CD4-positive, CD25-positive, alpha-beta regulatory T cell (primary cell): Measurements from ENCODE around the gene PLD4. TPM values are rescaled to one million over a fixed set of nuclear protein-coding genes. Genes with fewer than 3 reads are reported as not detected.

Source experiments
- ATAC-seq, 2 donors: fragments of 150-1000 bp; cut with Tn5 transposase; one replicate each; pipeline ENCODE4 v1.10.0; 2021; ENCODE audit warnings: low read depth in 2 of 2, moderate number of reproducible peaks in 2 of 2, moderate library complexity in 1 of 2
- DNase-seq, 3 donors: peaks; one replicate each; pipeline versions ENCODE4 v3.0.0 to v3.0.0-alpha.2; 2012 to 2022; ENCODE audit warnings: mixed read lengths in 1 of 3
- H3K27ac ChIP-seq: one replicate; pipeline ENCODE4 v1.7.0; 2013; ENCODE audit warnings: mild to moderate bottlenecking, low read length; ENCODE audit not compliant: insufficient read depth, poor library complexity, severe bottlenecking
- H3K27me3 ChIP-seq: one replicate; pipeline ENCODE4 v1.7.0; 2013; ENCODE audit warnings: low read length; ENCODE audit not compliant: control insufficient read depth, insufficient read depth
- H3K36me3 ChIP-seq: one replicate; pipeline ENCODE4 v1.7.0; 2013; ENCODE audit warnings: mild to moderate bottlenecking, low read length, moderate library complexity; ENCODE audit not compliant: control insufficient read depth, insufficient read depth
- H3K4me1 ChIP-seq: 2 replicates; pipeline ENCODE4 v1.7.0; 2013; ENCODE audit warnings: mild to moderate bottlenecking, low read length; ENCODE audit not compliant: insufficient read depth, control insufficient read depth, poor library complexity, severe bottlenecking
- H3K4me3 ChIP-seq: one replicate; pipeline ENCODE4 v1.7.0; 2013; ENCODE audit warnings: low read depth, mild to moderate bottlenecking, low read length, moderate library complexity
- H3K9me3 ChIP-seq, 2 experiments: 1 replicate in 1 of 2; 2 replicates in 1 of 2; pipeline ENCODE4 v1.7.0; 2013; ENCODE audit warnings: low read length in 2 of 2, mild to moderate bottlenecking in 1 of 2, moderate library complexity in 1 of 2; ENCODE audit not compliant: control insufficient read depth in 2 of 2
- H3K27ac Mint-ChIP-seq, 3 donors: one replicate each; pipeline ENCODE4 v1.8.0; 2020 to 2022; ENCODE audit warnings: mild to moderate bottlenecking in 3 of 3, mixed read lengths in 3 of 3, moderate library complexity in 2 of 3
- H3K27me3 Mint-ChIP-seq: one replicate; pipeline ENCODE4 v1.8.0; 2022; ENCODE audit warnings: mild to moderate bottlenecking, mixed read lengths
- H3K36me3 Mint-ChIP-seq: one replicate; pipeline ENCODE4 v1.8.0; 2020; ENCODE audit warnings: mixed read lengths
- H3K4me1 Mint-ChIP-seq, 4 donors: one replicate each; pipeline ENCODE4 v1.8.0; 2020 to 2022; ENCODE audit warnings: mixed read lengths in 4 of 4, mild to moderate bottlenecking in 1 of 4
- H3K4me3 Mint-ChIP-seq, 4 donors: one replicate each; pipeline ENCODE4 v1.8.0; 2020 to 2022; ENCODE audit warnings: mild to moderate bottlenecking in 4 of 4, mixed read lengths in 4 of 4, moderate library complexity in 3 of 4
- H3K9me3 Mint-ChIP-seq, 7 donors: one replicate each; pipeline ENCODE4 v1.8.0; 2020 to 2022; ENCODE audit warnings: mixed read lengths in 7 of 7, mild to moderate bottlenecking in 3 of 7, moderate library complexity in 2 of 7
- polyA plus RNA-seq, 4 donors: library from polyadenylated mRNA; unstranded; fragments of 300-500 nt; fragmentation: Illumina TruSeq; gene quantifications; one replicate each; pipeline ENCODE4 v1.2.3, GENCODE V29; 2021
- total RNA-seq: library from RNA; stranded (reverse); gene quantifications from one replicate; pipeline ENCODE4 v1.2.3, GENCODE V29; 2022

Gene PLD4
- total and polyA plus RNA-seq, 5 donors from 2014 or later: 0.34 to 0.69 TPM; not detected in 3

GRCh38 chr14:104936361-104937155 is 11.9 kb downstream of the PLD4 start:
- DNase-seq: no peak
- H3K27me3 ChIP-seq: peaks cover 8% of the 10 kb centered on the region

GRCh38 chr14:104937161-104937560 is 12.5 kb downstream of the PLD4 start:
- Mint-ChIP-seq H3K27me3 (peaks cover 39% of the 10 kb centered on the region), H3K27ac (no peak overlapping the region), H3K9me3 (no peaks in the 10 kb centered on the region), H3K4me1 (peaks cover 0 to 6% (median 2%) of the 10 kb centered on the region in 4 donors), H3K4me3 (no peak overlapping the region), H3K36me3 (no peaks in the 10 kb centered on the region)
- ATAC-seq (no peak), DNase-seq (no peak)
- H3K4me1 ChIP-seq: peaks cover 4% of the 10 kb centered on the region
- H3K4me3 ChIP-seq: no peak overlapping the region
- no peaks in the 10 kb centered on the region for H3K9me3 ChIP-seq
- no peaks in the 10 kb centered on the region for H3K36me3 ChIP-seq
- H3K27ac ChIP-seq: no peak overlapping the region
- peaks cover 8% of the 10 kb centered on the region for H3K27me3 ChIP-seq

More at GRCh38 chr14:104936361-104937155, 11.9 kb downstream of the PLD4 start:
- H3K4me1 Mint-ChIP-seq: peaks cover 0 to 6% (median 2%) of the 10 kb centered on the region in 4 donors
- H3K4me1 ChIP-seq: peaks cover 4% of the 10 kb centered on the region
- no peaks in the 10 kb centered on the region for H3K36me3 Mint-ChIP-seq
- no peak overlapping the region for H3K4me3 ChIP-seq
- H3K36me3 ChIP-seq: no peaks in the 10 kb centered on the region
- H3K27me3 Mint-ChIP-seq: peaks cover 39% of the 10 kb centered on the region
- H3K27ac Mint-ChIP-seq: no peak overlapping the region
- H3K9me3 Mint-ChIP-seq: no peaks in the 10 kb centered on the region
- ATAC-seq: no peak
- no peaks in the 10 kb centered on the region for H3K9me3 ChIP-seq
- no peak overlapping the region for H3K4me3 Mint-ChIP-seq
- H3K27ac ChIP-seq: no peak overlapping the region

GRCh38 chr14:104937694-104938365 is 13.2 kb downstream of the PLD4 start:
- no peak overlapping the region for H3K4me3 ChIP-seq
- H3K27me3 Mint-ChIP-seq: peaks cover 39% of the 10 kb centered on the region
- H3K36me3 Mint-ChIP-seq: no peaks in the 10 kb centered on the region
- no peaks in the 10 kb centered on the region for H3K36me3 ChIP-seq
- peaks cover 2% of the 10 kb centered on the region for H3K4me1 ChIP-seq
- H3K27ac ChIP-seq: no peak overlapping the region
- H3K4me1 Mint-ChIP-seq: peaks cover 0 to 6% (median 2%) of the 10 kb centered on the region in 4 donors
- peaks cover 8% of the 10 kb centered on the region for H3K27me3 ChIP-seq
- H3K27ac Mint-ChIP-seq: no peak overlapping the region
- no peaks in the 10 kb centered on the region for H3K9me3 ChIP-seq
- H3K9me3 Mint-ChIP-seq: no peaks in the 10 kb centered on the region
- no peak for ATAC-seq
- no peak overlapping the region for H3K4me3 Mint-ChIP-seq
- no peak for DNase-seq

- peaks cover 8% of the 10 kb centered on the region for H3K27me3 ChIP-seq
- Mint-ChIP-seq H3K36me3 (no peaks in the 10 kb centered on the region), H3K27me3 (peaks cover 39% of the 10 kb centered on the region), H3K27ac (no peak overlapping the region), H3K4me1 (peaks cover 0 to 6% (median 2%) of the 10 kb centered on the region in 4 donors), H3K4me3 (no peak overlapping the region), H3K9me3 (no peaks in the 10 kb centered on the region)
- no peak for DNase-seq
- H3K36me3 ChIP-seq: no peaks in the 10 kb centered on the region
- ATAC-seq: no peak
- no peak overlapping the region for H3K27ac ChIP-seq
- no peaks in the 10 kb centered on the region for H3K4me1 ChIP-seq
- no peak overlapping the region for H3K4me3 ChIP-seq
- no peaks in the 10 kb centered on the region for H3K9me3 ChIP-seq
These were observed 13.8 kb downstream of the PLD4 start for GRCh38 chr14:104938436-104938835.

- Mint-ChIP-seq H3K27me3 (peaks cover 38% of the 10 kb centered on the region), H3K9me3 (no peaks in the 10 kb centered on the region), H3K4me3 (no peak overlapping the region), H3K27ac (no peak overlapping the region), H3K36me3 (no peaks in the 10 kb centered on the region), H3K4me1 (peaks cover 0 to 6% (median 2%) of the 10 kb centered on the region in 4 donors)
- Histone ChIP-seq H3K27me3 (peaks cover 8% of the 10 kb centered on the region), H3K4me1 (no peaks in the 10 kb centered on the region), H3K4me3 (no peak overlapping the region), H3K9me3 (no peaks in the 10 kb centered on the region), H3K27ac (no peak overlapping the region), H3K36me3 (no peaks in the 10 kb centered on the region)
- DNase-seq: no peak
- no peak for ATAC-seq
These were observed 14.3 kb downstream of the PLD4 start for GRCh38 chr14:104938960-104939359.

GRCh38 chr14:104939666-104940410 is 15.2 kb downstream of the PLD4 start:
- Mint-ChIP-seq H3K27ac (no peak overlapping the region), H3K36me3 (no peaks in the 10 kb centered on the region), H3K4me1 (peaks cover 0 to under 1% (median 0%) of the 10 kb centered on the region in 4 donors)

GRCh38 chr14:104940526-104941150 is 16.0 kb downstream of the PLD4 start:
- ATAC-seq (no peak), DNase-seq (no peak)
- Mint-ChIP-seq H3K27ac (no peak overlapping the region), H3K9me3 (no peaks in the 10 kb centered on the region), H3K4me3 (no peak overlapping the region), H3K27me3 (peaks cover 26% of the 10 kb centered on the region), H3K36me3 (no peaks in the 10 kb centered on the region), H3K4me1 (no peaks in the 10 kb centered on the region)
- no peaks in the 10 kb centered on the region for H3K36me3 ChIP-seq
- H3K9me3 ChIP-seq: no peaks in the 10 kb centered on the region
- no peak overlapping the region for H3K4me3 ChIP-seq
- no peak overlapping the region for H3K27ac ChIP-seq
- H3K27me3 ChIP-seq: no peaks in the 10 kb centered on the region
- H3K4me1 ChIP-seq: no peaks in the 10 kb centered on the region

More at GRCh38 chr14:104939666-104940410, 15.2 kb downstream of the PLD4 start:
- Histone ChIP-seq H3K36me3 (no peaks in the 10 kb centered on the region), H3K4me3 (no peak overlapping the region), H3K27me3 (no peaks in the 10 kb centered on the region), H3K9me3 (no peaks in the 10 kb centered on the region), H3K4me1 (no peaks in the 10 kb centered on the region), H3K27ac (no peak overlapping the region)
- no peaks in the 10 kb centered on the region for H3K9me3 Mint-ChIP-seq
- H3K4me3 Mint-ChIP-seq: no peak overlapping the region
- no peak for DNase-seq
- no peak for ATAC-seq
- H3K27me3 Mint-ChIP-seq: peaks cover 30% of the 10 kb centered on the region
